C4-2B (cell line): ENCODE data around the gene DGKE.

Experiments used
- ZFX ChIP-seq: fragments of 450-650 bp; IDR thresholded peaks from 2 replicates; pipeline ENCODE4 v1.6.1; 2017
- TF ChIP-seq, protein P1 (sequence below): fragments of 450-650 bp; conservative IDR thresholded peaks from 2 replicates; pipeline ENCODE4 v1.5.1; 2017; ENCODE audit warnings: mild to moderate bottlenecking

- TF ChIP-seq, protein P1, sequence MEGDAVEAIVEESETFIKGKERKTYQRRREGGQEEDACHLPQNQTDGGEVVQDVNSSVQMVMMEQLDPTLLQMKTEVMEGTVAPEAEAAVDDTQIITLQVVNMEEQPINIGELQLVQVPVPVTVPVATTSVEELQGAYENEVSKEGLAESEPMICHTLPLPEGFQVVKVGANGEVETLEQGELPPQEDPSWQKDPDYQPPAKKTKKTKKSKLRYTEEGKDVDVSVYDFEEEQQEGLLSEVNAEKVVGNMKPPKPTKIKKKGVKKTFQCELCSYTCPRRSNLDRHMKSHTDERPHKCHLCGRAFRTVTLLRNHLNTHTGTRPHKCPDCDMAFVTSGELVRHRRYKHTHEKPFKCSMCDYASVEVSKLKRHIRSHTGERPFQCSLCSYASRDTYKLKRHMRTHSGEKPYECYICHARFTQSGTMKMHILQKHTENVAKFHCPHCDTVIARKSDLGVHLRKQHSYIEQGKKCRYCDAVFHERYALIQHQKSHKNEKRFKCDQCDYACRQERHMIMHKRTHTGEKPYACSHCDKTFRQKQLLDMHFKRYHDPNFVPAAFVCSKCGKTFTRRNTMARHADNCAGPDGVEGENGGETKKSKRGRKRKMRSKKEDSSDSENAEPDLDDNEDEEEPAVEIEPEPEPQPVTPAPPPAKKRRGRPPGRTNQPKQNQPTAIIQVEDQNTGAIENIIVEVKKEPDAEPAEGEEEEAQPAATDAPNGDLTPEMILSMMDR, result no peak
- TF ChIP-seq ZFX, result peak; percentile 48
Observed at GRCh38 chr17:56913867-56914580, 80.1 kb downstream of the DGKE start, which contains the start of gene TRIM25.
